ENCODE results near the gene FRMD1.
A peak's percentile ranks its signal among the peaks of the same experiment; 100 is the strongest.
"Not testable (repeated sequence)": the region's sequence is repeated elsewhere in the genome, so short reads cannot be mapped to it uniquely, and the experiment has no call there.

FRMD1 gene

DNA sequence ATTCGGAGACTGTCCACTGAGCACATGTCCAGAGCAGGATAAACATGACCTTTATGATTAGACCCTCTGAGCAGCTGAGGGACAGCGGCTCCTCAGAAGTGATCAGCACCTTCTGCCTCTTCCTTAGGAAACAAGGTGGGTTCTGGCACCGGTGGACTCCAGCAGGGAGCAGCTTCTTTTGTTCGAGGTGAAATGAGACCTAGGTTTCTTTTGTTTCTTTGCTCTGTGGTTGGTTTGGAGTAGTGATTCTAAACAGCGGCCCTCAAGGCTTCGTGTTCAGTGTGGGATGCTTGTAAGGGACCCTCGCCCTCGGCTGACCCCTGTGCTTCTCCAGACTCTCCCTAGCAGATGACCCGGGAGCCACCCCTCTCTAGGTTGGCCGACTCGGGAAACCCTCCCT lies 14.6 kb upstream of the FRMD1 start:
- DNase-seq: no peak

DNA sequence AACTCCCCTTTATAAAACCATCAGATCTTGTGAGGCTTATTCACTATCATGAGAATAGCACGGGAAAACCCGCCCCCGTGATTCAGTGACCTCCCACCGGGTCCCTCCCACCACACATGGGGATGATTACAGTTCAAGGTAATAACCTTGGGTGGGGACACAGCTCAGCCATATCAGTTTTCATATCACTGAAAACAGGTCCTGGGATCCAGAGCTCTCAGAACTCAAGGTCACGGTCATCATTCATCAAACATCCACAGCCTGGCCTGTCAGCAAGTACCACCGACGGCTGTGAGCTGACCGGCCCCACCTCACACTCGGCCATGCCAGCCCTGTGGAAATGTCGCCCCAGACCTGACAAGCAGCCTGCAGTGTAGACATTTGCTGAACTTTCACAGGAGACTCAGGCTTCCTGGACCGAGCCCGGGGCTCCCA lies 14.1 kb upstream of the FRMD1 start:
- DNase-seq: peak in 1 of 2 experiments; percentile 41

DNA sequence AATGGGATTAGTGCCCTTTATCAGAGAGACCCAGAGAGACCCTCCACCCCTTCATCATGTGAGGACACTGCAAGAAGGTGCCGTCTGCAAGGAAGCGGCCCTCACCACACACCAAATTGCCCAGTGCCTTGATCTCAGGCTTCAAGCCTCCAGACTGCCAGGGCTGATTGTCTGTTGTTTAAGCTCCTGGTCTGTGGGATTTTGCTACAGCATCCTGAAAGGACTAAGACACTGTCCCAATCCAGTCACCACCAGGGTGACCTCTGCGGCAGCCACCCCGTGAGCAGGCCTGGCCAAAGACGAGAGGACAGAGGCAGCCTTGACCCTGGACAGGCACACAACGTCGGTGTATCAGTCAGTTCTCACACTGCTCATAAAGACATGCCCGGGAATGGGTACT lies 13.5 kb upstream of the FRMD1 start:
- no peak for DNase-seq

DNA sequence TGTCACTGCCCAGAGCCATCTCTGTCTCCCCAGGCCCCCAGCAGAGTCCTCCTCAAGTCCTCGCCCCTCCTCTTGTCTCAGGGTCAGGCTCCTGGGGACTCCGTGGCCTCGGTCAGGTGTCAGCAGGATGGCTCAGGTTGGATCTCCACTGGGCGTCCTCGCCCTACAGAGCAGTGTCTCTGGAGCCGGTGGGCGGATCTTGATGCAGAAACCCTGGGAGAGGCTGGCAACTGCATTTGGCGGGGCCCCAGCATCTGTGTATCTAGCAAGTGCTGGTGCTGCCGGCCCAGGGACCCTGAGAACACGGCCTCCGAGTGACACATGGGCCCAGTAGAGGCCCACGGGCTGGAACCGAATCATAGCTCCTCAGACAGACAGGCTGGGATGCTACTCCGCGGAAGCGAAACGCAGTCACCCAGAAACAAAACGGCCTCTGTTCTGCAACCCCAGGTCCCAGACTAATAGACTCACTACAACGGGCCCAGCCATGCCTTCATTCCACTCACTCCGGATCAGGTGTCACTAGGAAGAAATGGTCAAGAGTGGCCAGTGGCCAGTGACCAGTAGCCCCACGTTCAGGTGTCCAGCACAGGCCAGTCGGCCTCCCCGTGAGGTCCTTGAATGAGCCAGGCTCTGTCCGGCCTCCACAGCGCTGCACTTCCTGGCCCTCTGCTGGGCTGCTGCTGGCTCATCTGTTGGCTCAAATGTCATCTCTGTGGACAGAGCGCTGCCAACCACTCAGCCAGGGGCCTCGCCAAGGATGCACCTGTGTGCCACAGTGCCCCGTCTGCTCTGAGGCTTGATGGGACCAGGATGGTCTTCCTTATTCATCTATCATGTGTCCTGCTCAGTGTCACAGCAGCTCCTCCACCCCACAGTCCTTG lies 12.6 kb upstream of the FRMD1 start:
- DNase-seq: no peak

DNA sequence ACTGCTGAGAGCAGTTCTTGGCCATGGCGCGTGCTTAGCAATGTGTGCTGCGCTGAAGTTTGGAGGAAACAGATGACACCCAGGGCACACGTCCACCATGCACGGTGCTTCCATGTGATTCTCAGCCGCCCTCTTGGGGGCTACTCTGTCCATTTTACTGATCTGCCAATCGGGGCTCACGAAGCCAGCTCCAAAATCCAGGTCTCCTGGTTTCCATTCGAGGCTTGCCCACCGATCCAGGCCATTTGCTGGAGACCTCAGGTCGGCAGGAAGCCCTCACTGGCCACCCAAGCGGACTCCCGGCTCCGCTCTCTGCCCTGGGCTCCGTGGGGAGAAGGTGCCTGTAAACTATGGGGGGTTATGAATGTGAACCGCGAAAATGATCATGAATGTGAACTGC lies 11.7 kb upstream of the FRMD1 start:
- DNase-seq: no peak

DNA sequence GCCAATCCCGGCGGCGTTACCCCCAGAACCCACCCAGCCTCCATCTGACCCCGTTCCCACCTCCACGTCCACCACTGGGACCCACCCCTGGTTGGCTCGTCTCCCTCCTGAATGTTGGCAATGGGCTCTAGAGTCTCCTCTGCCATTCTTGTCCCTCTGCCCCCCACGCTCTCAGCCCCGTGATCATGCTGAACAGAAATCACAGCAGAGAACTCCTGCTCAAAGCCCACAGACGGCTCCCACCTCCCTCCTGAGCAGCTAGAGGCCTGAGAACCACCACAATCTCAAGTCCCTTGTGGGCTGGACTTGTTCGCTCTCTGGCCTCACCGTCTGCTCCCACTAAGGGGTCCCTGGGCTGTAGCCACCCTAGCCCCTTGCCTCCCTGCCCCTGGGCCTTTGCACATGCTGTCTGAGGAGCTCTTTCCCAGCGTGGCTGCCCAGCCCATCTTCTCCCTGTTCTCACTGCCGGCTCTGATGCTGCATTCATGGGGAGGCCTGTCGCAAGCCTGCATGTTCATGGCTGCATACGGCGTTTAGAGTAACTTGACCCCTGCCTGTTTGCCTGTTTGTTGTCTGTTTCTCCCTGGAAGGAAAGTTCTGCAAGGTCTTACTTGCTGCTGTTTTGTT lies 11.2 kb upstream of the FRMD1 start:
- DNase-seq: no peak

DNA sequence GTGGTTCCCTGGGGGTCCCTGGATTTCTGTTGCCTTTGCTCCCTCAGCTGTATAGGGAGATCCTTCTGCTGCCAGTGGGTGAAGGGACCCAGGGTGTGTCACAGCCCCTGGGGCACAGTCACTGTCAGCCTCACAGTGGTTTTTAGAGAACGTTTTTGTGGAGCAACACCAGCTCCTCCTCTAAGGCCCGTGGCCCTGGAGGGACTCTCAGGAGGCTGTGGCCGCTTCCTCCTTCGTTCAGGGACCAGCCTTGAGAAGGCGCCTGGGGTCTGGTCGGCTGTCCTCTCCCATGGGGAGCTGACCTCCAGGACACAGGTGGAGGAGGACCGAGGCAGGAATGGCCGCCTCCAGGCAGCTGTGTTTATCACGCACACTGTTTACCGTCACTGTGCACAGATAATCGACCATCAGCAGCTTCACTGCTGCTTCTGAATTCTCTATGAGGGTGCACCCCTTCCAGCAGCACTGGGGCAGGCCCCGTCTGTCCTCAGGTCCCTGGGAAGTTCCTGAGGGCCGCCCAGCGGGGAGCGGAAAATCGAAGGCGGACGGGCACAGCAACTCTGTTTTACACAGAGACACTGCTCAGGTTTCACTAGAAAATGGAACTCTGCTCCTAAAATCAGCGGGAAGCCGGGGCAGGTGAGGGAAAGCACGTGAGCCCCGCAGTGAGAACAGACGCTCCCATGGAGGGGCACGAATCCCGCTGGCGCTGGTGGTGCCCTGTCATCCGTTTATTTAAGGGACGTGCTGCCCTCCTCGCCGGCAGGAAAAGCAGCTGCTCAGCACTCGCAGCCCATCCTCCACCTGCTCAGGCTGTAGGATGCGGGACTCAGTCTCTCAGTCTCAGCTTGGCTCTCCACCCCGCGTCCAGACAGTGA lies 10.4 kb upstream of the FRMD1 start:
- no peak for DNase-seq

DNA sequence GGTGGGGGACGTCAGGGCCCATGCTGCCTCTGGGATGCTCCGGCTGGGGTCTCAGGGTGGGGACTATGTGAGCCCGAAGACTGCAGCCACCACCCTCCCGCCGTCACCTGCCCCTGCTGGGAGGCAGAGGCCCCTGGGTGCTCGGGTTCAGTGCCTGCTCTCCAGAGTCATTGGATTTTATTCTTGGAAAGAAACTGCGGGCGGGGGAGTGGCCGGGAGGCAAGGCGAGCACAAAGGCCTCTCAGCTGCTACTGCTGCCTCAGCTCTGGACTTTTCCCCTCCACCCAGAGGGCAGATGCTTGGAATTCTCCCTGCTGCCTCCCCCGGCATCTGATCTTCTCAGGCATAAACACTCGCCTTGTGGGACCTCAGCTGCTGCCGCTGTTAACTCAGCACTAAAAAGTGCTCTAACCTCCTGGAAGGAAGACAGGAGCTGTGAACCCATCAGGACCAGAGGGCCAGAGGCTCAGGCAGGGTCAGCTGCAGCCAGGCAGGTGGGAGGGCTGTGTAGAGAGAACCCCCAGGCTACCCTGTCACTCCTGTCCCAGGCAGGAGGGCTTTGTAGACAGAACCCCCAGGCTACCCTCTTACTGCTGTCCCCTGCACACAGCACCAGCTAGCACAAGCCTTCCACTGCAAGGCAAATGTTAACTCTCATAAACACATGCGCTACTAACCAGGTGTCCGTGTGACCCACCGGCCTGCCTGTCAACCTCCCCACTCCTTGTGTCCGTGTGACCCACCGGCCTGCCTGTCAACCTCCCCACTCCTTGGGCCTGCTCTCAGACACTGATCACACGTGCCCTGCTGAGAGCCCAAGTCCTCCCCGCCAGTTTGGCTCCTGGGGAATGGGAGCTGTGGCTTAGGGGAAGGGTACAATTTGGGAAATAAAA lies 9.4 kb upstream of the FRMD1 start:
- DNase-seq: no peak

DNA sequence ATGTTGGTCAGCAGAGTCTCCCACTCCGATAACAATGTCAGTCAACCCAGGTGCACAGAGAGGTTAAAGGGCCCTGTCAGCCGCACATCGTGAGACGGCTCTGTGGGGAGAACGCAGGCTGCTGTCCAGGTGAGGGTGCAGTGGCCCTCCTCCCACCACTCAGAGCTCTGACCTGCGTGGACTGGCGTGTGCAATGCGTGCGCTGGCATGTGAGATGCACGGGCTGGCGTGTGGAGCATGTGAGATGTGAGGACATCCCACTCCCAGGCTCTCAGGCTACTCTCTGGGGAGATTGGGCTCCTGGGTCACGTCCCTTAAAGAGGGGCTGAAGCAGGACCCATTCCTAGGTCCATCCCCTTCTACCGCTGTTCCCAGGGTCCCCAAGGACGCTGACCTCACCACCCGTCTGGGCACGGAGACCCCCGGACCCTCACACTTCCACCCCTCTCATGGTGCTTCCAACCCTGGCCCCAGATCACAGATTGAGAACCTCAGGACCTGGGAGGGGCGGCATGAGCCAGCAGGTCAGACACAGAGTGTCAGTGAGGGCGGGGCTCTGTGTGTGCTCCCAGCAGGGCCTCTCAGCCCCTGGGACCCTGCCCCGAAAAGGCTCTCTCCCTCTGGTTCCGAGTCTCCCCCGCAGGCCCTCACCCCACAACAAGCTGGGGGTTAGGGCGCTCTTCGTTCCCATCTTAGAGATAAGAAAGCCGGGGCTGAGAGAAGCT lies 8.6 kb upstream of the FRMD1 start:
- no peak for DNase-seq

DNA sequence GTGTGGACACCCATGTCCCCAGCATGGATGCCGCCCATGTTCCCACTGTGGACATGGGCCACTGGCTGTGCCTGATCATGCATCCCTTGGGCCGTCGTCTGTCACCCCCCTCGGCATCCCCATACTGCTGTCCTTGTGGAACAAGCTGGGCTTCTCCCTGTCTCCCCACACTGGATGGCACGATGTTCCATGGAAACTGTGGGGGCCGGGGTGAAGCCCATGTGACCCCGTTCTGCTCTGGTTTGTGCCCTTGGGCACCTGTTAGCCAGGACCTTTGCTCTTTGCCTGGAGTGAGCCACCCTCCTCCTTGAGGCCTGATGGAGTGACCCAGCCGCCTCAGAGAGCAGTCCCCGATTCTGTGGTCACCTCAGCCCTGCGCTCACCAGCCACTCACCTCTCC lies 7.6 kb upstream of the FRMD1 start:
- no peak for DNase-seq

DNA sequence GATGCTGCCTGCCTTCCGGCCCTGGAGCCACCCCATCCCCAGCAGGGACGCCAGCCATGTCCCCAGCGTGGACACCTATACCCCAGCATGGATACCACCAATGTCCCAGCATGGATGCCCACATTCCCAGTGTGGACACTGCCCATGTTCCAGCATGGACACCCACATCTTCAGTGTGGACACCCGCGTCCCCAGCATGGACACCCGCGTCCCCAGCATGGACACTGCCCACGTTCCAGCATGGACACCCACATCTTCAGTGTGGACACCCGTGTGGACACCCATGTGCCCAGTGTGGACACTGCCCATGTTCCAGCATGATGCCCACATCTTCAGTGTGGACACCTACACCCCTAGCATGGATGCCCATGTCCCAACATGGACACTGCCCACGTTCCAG lies 7.1 kb upstream of the FRMD1 start:
- DNase-seq: no peak

DNA sequence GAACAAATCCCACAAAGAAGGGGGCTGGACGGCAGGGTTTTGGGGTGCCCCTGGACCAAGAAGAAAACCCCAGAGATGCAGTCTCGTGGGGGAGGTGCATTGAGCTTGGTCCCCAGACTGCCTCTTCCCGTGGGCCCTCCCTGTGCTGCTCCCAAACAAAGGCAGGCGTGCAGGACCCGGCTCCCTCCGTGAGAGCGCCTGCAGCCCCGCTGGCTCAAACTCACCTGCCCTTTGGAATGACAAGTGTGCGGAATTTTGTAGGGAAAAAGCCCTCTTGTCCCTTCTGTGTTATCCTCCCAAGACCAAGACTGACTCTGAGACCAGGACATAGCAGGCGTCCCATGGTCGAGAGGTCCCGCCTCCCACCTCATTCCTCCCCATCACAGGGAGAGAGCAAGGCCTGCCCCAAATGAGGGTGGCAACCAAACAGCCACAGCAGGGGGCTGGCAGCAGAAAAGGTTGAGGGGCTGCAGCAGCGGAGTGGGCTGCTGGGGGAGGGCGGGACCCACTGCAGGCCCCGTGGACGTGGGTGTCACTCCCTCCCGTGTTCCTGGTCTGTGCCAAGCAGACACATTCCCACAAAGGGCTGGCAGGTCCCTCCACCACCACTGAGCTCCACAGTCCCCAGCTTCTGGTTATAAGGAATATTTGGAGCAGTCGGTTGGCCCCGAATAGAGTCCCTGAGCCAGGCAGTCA lies 5.6 kb upstream of the FRMD1 start:
- no peak for DNase-seq

DNA sequence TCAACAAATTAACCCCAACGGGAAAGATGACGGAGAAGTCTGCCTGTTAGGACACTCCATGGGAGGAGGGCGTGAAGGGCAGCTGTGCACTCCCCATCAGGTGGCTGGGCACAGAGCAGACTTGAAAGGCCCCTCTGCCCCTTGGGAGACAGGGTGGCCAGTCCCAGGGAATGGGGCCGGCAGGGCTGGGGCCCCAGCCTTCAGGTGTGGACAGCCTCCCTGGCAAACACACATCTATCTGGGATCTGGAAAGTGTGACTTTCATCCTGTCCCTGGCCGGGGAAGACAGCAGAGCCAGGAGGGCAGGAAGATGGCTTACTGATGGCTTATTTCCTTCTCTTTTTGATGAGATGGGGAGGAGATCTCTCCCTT lies 4.5 kb upstream of the FRMD1 start:
- no peak for DNase-seq

DNA sequence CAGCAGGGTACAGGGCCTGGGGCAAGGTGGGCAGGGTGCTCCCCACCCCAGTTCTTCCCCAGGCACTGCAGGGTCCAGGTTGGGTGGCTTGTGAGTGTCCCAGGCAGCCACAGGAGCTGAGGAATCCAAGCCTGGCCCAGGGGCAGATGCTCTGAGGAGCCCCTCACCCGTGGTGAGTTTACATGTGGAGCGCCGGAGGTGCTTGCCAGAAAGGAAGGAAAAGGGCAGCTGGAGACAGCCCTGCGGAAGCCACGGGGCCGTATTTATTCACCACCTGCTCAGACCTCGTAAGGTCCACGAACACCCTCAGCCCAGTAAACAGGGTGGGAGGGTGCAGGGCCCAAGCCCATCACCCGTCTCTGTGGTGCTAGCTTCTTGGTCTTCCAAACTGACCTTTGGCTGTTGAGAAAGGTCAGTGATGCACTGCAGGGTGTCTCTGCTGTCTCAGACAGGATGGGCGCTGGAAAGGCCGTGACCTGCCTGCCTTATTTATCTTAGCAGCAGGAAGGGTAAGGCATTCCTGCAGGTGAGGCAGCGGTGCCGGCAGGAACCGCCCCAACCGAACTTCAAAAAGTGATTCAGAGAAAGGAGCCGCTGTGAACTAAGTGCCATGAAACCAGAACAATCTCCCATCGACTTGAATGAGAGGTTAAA lies 4.0 kb upstream of the FRMD1 start:
- DNase-seq: no peak

DNA sequence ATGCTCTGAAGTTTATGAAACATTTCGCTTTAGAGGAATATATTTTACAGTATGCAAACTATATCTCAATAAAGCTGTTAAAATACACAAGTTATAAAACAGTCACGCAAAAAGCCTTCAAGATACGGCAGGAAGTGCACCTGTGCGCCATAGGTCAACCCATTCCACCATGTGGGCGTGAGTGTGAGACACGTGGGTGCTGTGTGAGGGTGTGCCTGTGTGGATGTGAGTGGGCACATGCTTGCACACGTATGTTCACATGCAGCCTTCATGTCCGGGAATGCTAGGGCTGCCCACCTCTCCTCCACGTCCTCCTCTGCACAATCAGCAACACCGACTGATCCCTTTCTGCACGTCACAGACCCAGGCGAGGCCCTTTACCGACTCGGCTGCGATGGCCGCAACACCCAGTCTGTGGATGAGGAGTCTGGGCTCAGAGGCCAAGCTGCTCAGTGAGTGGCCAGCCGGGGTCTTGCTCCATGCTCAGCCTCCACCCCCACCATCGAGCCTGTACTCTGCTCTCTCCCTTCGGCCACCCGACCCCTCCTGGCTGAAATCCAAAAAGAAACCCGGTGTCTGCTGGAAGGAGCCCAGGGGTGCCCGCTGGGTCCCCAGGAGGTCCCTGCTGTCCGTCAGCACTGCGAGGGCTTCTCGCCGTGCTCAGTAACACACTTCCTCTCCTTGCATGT lies 3.0 kb upstream of the FRMD1 start:
- no peak for DNase-seq

DNA sequence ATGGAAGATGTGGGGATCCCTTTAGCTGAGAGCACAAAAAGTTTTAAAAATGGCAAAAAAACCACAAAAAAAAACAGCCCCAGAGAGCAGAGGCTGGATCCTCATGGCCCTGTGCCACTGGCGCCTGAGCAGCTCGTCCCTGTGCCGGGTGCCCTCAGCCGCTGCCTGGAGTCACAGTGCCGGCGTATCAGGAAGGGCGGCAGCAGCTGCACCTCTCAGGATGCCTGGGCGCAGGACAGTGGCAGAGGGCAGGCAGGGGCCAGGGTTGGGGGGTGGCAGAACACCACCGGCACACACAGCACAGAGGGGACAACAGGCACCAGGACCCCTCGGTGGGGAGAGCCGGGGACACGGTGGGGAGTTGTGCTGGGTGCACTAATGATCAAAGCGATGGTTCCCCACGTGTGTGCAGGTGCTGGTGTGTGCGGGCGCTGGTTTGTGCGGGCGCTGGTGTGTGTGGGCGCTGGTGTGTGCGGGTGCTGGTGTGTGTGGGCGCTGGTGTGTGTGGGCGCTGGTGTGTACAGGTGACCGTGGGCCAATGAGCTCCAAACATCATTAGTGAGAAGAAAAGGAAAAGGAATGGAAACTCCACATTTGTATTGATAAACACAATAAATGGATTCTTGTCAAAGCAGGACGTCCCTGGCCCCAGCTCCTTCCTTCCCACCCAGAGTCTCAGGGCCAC lies 1.5 kb upstream of the FRMD1 start:
- no peak for DNase-seq

DNA sequence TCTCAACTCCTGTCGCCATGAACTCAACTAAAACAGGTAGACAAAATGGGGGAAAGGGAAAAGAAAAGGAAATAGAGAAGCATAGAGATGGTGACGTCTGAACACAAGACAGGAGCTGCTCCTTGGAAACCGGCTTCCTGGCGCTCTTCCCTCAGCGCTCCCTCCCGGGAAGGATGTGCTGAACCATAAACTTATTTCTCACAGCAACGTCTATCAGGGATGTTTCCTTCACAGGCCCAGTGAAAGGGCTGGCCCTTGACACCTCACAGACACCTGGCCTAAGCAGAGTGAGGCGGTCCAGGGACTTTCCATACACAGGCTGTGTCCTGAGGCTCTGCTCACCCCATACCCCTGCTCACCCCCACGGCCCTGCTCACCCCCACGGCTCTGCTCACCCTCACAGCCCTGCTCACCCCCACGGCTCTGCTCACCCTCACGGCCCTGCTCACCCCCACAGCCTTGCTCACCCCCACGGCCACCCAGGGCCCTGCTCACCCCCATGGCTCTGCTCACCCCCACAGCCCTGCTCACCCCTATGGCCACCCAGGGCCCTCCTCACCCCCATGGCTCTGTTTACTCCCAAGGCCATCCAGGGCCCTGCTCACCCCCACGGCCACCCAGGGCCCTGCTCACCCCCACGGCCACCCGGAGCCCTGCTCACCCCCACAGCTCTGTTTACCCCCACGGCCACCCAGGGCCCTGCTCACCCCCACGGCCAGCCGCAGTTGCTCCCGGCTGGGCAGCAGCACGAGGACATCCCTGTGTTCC lies 653 bp downstream of the FRMD1 start:
- DNase-seq: no peak

DNA sequence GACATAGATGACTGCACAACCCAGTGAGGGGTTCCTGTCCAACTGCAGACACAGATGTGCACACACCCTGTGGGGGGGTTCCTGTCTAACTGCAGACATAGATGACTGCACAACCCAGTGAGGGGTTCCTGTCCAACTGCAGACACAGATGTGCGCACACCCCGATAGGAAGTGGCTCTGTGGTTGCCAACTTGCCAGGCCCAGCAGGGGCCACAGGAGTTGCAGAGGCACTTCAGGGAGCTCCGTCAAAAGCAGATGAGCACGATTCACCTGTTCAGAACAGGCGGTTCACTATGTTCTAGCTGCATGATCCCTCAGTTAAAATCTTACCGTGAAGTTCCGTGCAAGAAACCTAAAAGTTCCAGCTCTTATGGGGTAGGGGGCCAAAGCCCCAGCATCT lies 1.6 kb downstream of the FRMD1 start:
- not testable (repeated sequence) for DNase-seq

DNA sequence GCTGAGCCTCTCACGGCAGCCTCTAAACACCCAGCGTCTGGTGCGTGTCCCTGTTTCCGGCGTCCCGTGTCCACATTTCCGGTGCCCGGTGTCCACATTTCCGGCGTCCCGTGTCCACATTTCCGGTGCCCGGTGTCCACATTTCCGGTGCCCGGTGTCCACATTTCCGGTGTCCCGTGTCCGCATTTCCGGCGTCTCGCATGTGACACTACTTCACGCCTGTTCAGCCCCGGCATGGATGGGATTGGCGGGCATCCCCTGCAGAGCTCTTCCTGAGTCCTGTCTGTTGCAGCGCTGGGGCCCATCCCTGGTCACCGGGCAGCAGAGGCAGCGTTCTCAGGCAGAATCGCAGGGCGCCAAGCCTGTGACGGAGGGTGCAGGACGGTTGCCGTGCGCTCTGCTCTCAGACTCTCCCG lies 3.2 kb downstream of the FRMD1 start:
- DNase-seq: no peak

Measured in stimulated activated CD4-positive, alpha-beta T cell treated with anti-CD3 and anti-CD28 coated beads, Interleukin-4, amount 100 ng/mL, for 4 hours (primary cell).